ENCODE data around the gene TSEN34.
"Not testable (repeated sequence)": the region's sequence is repeated elsewhere in the genome, so short reads cannot be mapped to it uniquely, and the experiment has no call there.

TSEN34 gene

GRCh38 chr19:54239491-54240371 is 48.6 kb downstream of the TSEN34 start:
- DNase-seq (ENCODE audit: low read depth): not testable (repeated sequence)

GRCh38 chr19:54240372-54241336 is 49.5 kb downstream of the TSEN34 start:
- DNase-seq (ENCODE audit: low read depth): not testable (repeated sequence)

DNA sequence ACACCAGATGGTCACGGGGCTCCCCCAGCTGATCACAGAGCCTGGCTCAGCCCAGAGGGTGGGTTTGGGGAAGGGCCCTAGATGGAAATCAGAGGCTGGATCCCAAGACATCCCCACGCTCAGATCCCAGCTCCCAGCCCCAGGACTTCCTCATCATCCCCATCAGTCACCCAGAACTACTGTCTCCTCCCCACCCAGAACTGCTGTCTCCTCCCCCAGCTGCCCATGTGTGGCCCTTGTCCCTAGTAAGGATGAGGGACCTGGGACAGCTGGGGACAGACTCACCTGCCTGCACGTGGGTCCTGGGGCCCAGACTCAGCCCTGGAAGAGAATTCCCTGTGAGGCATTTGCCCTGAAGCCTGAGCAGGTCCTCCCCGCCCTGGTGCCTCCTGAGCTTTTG is 51.1 kb downstream of the TSEN34 start:
- DNase-seq (ENCODE audit: low read depth): not testable (repeated sequence)

- DNase-seq (ENCODE audit: low read depth): not testable (repeated sequence)
Measured at GRCh38 chr19:54242646-54243045, 51.5 kb downstream of the TSEN34 start, which contains the start of gene LILRA6. Gene LILRA6, minus strand, starts transcription at chr19:54242790.

DNA sequence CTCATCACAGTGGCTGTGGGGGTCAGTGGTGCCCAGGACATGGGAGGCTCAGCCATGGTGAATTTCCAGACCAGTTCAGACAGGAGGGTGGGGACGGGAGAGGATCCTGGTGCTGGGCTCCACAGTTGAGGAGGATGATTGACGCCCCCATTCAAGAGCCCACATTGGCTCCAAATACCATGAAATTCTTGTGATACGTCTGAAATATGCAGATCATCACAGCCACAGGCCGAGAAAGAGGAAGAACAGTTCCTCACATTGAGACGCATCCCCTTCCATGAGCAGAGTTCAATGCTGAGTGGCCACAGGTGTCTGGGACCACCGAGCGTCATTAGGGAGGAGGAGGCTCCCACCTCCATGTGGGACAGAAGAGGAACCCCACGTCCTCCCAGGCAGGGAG is 52.7 kb downstream of the TSEN34 start:
- not testable (repeated sequence) for DNase-seq (ENCODE audit: low read depth)

Measured in non-pigmented ciliary epithelial cell (primary cell).